Skeletal muscle tissue (tissue), 4 donors: Measurements from ENCODE around the gene OTX1. TPM values are rescaled to one million over a fixed set of nuclear protein-coding genes. Genes with fewer than 3 reads are reported as not detected.
"Not testable (repeated sequence)": the region's sequence is repeated elsewhere in the genome, so short reads cannot be mapped to it uniquely, and the experiment has no call there.

Source experiments
- H3K27ac ChIP-seq: one replicate; pipeline ENCODE4 v1.7.0; 2013; ENCODE audit warnings: mild to moderate bottlenecking, low read depth, low read length, inconsistent platforms
- H3K27me3 ChIP-seq, 3 donors: one replicate each; pipeline ENCODE4 v1.7.0; 2013; ENCODE audit warnings: low read length in 3 of 3; ENCODE audit not compliant: control insufficient read depth in 3 of 3, insufficient read depth in 3 of 3
- H3K36me3 ChIP-seq, 3 donors: one replicate each; pipeline ENCODE4 v1.7.0; 2013; ENCODE audit warnings: low read length in 3 of 3; ENCODE audit not compliant: control insufficient read depth in 3 of 3, insufficient read depth in 3 of 3
- H3K4me1 ChIP-seq, 3 donors: one replicate each; pipeline ENCODE4 v1.7.0; 2013; ENCODE audit warnings: low read length in 3 of 3, mild to moderate bottlenecking in 3 of 3; ENCODE audit not compliant: control insufficient read depth in 3 of 3, insufficient read depth in 3 of 3
- H3K4me3 ChIP-seq, 3 donors: one replicate each; pipeline ENCODE4 v1.7.0; 2013; ENCODE audit warnings: low read length in 3 of 3
- H3K9ac ChIP-seq, 3 donors: one replicate each; pipeline ENCODE4 v1.7.0; 2013; ENCODE audit warnings: low read length in 3 of 3, mild to moderate bottlenecking in 3 of 3, moderate library complexity in 2 of 3, low read depth in 1 of 3
- H3K9me3 ChIP-seq, 3 donors: one replicate each; pipeline ENCODE4 v1.7.0; 2013; ENCODE audit warnings: low read length in 3 of 3; ENCODE audit not compliant: control insufficient read depth in 3 of 3
- total RNA-seq: library from RNA; depleted of rRNA; stranded (reverse); fragments of >200 nt; gene quantifications from one replicate; pipeline ENCODE4 v1.2.3, GENCODE V29; 2014
- donor health status: Osteomylitis.

The OTX1 gene
- total RNA-seq, 1 donor from 2014 or later, result not detected

DNA sequence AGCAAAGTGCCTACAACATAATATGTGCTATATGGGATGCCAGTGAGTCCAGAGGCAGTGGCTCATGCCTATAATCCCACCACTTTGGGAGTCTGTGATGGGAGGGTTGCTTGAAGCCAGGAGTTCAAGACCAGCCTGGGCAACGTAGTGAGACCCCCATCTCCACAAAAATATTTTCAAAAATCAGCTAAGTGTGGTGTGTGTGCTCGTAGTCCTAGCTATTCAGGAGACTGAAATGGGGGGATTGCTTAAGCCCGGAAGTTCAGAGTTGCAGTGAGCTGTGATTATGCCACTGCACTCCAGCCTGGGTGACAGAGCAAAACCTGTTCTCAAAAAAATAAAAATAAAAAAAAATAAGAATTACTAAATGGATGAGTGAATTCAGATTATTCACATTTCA, 23.4 kb downstream of the OTX1 start:
- Histone ChIP-seq H3K9ac (no peak overlapping the region), H3K9me3 (no peaks in the 10 kb centered on the region), H3K4me3 (no peak overlapping the region), H3K4me1 (no peaks in the 10 kb centered on the region), H3K36me3 (no peaks in the 10 kb centered on the region), H3K27ac (no peak overlapping the region), H3K27me3 (peaks cover 0 to 6% (median 4%) of the 10 kb centered on the region in 3 donors)

DNA sequence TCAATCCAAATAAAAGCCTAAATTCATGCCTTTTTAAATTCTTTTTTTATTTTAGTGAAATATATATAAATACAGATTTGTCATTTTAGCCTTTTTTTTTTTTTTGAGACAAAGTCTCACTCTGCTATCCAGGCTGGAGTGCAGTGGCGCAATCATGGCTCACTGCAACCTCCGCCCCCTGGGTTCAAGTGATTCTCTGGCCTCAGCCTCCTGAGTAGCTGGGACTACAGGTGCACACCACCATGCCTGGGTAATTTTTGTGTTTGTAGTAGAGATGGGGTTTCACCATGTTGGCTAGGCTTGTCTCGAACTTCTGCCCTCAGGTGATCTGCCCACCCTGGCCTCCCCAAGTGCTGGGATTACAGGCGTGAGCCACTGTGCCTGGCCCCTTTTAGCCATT, 23.8 kb downstream of the OTX1 start:
- not testable (repeated sequence) for H3K4me3 ChIP-seq, H3K27me3 ChIP-seq, H3K9ac ChIP-seq, H3K36me3 ChIP-seq, H3K27ac ChIP-seq, H3K9me3 ChIP-seq, H3K4me1 ChIP-seq

DNA sequence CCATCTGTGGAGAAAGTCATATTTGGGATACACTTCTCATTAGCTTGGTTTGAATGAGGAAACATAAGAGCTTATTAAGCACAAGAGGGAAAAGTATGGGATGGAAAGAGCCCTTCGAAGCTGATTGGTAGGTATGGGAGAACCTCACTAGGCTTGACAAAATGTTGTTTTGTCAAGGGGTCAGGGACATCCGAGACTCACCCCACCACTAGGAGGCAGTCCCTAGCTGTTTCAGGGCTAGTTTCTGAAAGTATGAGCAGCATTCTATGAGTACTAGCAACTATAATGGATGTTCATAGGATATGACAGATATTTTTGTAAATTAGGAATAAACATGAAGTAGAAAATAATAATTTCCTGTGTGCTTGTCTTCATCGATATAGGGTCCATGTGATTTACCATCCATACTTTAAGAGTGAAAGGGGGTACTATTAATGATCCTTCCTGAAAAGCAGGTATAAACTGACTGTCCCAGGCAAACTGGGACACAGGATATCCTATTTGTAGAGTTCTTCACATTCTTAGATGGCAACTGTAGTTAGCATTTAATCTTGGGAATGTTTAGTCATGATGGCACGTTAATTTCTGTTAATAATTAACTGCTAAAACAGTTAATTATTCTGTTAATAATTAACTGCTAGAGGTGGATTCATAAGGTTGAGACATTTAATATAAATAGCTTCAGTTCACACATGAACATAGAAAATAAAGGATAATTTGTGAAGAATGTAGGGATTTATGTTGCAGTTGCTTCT, 28.4 kb downstream of the OTX1 start:
- Histone ChIP-seq H3K4me1 (no peaks in the 10 kb centered on the region), H3K36me3 (no peaks in the 10 kb centered on the region), H3K9me3 (no peaks in the 10 kb centered on the region), H3K27me3 (no peaks in the 10 kb centered on the region), H3K9ac (no peak overlapping the region), H3K27ac (no peak overlapping the region), H3K4me3 (no peak overlapping the region)

DNA sequence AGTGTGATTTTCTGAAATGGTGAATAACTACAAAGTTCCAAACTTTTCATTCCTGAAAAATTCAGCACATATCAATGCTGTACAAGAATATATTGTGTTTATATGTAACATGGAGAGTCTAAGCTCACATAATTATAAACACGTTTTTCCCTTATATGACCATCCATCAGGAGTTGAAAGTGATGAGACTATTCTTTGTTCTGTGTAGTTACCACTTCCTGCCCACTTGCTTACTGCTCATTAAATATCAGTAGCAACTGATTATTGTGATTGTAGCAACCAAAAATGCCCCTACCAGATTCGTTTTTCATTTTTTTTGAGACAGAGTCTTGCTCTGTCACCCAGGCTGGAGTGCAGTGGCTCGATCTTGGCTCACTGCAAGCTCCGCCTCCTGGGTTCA, 30.8 kb downstream of the OTX1 start:
- no peaks in the 10 kb centered on the region for H3K9me3 ChIP-seq
- H3K36me3 ChIP-seq, result no peaks in the 10 kb centered on the region
- no peaks in the 10 kb centered on the region for H3K4me1 ChIP-seq
- no peak overlapping the region for H3K9ac ChIP-seq
- H3K27me3 ChIP-seq, result no peaks in the 10 kb centered on the region
- H3K27ac ChIP-seq, result no peak overlapping the region
- H3K4me3 ChIP-seq, result no peak overlapping the region

DNA sequence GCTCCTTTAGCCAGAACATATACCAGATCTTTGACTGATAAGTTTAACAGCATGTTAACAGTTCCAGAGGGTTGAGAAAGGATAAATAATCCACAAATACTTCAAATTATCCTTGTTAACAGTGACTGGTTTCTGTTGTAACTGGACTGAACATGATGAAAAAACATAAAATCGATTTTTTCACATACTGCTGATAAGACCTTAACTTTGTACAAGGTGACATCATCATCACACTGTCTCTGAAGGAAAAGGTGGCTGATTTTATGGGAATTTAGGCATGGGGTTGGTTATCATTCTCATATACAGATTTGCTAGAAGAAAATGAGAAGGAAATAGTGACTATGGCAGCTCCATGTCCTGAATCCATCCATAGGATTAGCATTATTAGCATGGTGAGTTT, 36.1 kb downstream of the OTX1 start:
- H3K27me3 ChIP-seq, result no peaks in the 10 kb centered on the region

DNA sequence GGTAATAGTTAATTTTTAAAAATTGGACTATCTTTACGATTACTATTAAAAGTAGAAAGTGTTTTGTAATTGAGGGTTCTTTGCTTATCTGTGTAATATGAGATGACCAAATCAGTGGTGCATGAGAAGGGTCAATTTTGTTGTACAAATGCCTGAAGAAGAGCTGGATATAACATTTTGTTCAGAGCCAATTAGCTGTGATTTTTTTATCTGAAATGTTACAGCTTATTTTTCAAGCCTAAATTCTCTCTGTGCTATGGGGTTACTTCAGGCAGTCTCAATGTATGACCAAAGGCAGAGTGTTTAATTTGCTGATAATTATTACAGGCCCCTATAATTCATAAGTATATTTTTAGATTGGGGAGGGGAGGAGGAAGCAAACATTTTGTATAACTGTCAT, 41.8 kb downstream of the OTX1 start:
- no peak overlapping the region for H3K27ac ChIP-seq
- H3K27me3 ChIP-seq, result no peaks in the 10 kb centered on the region
- no peak overlapping the region for H3K4me3 ChIP-seq
- no peaks in the 10 kb centered on the region for H3K4me1 ChIP-seq
- H3K36me3 ChIP-seq, result no peaks in the 10 kb centered on the region
- no peak overlapping the region for H3K9ac ChIP-seq
- no peaks in the 10 kb centered on the region for H3K9me3 ChIP-seq

More for the DNA sequence above, 36.1 kb downstream of the OTX1 start:
- no peaks in the 10 kb centered on the region for H3K36me3 ChIP-seq
- H3K27ac ChIP-seq, result no peak overlapping the region
- H3K4me3 ChIP-seq, result no peak overlapping the region
- no peak overlapping the region for H3K9ac ChIP-seq
- no peaks in the 10 kb centered on the region for H3K4me1 ChIP-seq
- no peaks in the 10 kb centered on the region for H3K9me3 ChIP-seq

DNA sequence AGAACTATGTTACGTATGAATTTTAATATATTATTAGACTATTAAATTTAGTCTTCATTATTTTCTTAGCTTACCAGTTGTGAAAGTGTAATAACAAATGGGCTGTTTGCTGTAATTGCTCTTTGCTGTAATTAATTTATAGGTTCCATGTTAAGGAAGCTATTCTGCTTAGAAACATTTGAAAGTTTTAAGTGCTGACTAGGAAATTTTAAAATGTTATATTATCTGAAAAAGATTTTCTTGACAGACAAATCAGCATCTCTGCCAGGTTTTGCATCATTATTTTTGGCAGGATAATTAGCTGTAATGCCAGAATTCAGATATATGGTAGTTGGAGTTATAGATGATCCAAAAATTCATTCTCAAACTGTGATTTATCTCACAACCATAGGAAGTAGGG, 42.2 kb downstream of the OTX1 start:
- no peak overlapping the region for H3K4me3 ChIP-seq
- H3K36me3 ChIP-seq, result no peaks in the 10 kb centered on the region

DNA sequence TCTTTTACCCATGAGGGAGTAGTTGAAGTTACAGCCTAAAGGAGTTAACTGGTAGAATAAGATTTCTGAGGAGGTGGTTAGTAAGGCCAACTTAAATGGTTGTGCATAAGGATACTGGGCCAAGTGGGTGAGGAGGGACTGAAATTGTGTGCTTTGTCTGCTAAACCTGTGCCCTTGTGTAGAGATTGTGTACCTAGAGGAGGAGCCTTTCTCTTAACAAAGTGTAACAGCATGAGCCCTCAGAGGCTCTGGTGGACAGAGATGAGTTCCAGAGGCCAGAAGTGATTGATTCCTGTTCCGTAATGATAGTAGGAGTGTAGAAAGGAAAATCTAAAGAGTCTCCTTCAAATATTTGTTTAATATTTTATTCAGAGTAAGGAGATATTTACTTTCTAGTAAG, 42.9 kb downstream of the OTX1 start:
- H3K27ac ChIP-seq, result no peak overlapping the region
- H3K4me1 ChIP-seq, result no peaks in the 10 kb centered on the region
- H3K9ac ChIP-seq, result no peak overlapping the region
- no peaks in the 10 kb centered on the region for H3K9me3 ChIP-seq
- no peak overlapping the region for H3K4me3 ChIP-seq
- no peaks in the 10 kb centered on the region for H3K36me3 ChIP-seq
- H3K27me3 ChIP-seq, result no peaks in the 10 kb centered on the region

More for the DNA sequence above, 42.2 kb downstream of the OTX1 start:
- no peaks in the 10 kb centered on the region for H3K9me3 ChIP-seq
- no peaks in the 10 kb centered on the region for H3K4me1 ChIP-seq
- H3K27me3 ChIP-seq, result no peaks in the 10 kb centered on the region
- no peak overlapping the region for H3K27ac ChIP-seq
- H3K9ac ChIP-seq, result no peak overlapping the region

DNA sequence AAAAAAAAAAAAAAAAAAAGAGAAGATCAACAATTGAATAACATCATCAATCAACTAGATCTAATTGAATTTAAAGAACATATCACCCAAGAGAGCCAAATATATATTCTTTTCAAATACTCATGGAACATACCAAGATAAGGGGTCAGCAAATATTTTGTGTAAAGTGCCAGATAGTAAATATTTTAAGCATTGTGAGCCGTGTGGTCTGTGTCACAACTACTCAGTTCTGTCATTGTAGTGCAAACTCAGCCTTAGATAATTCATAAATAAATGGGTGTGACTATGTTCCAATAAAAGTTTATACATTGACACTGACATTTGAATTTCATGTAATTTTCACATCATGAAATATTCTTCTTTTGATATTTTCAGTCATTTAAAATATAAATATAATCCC, 45.9 kb downstream of the OTX1 start:
- Histone ChIP-seq H3K4me3 (no peak overlapping the region), H3K27me3 (no peaks in the 10 kb centered on the region), H3K36me3 (no peaks in the 10 kb centered on the region)

DNA sequence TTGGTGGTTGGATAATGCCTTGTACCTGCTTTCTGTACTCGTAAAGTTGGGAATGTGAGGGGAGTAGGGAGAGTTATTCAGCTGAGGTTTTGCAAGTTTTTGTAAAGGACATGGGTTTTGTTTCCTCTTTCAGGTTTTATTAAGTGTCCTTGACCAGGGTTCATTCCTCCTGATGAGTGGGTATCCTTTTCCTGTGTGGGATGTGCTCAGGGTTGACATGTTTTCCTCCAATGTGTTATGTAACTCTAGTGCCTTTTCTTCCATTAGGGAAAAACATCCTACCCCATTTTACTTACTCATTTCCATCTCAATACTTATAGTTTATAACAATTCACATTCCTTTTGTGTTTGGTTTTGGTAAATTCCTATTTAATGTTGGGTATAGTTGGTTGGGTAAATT, 48.4 kb downstream of the OTX1 start:
- Histone ChIP-seq H3K36me3 (no peaks in the 10 kb centered on the region), H3K4me1 (no peaks in the 10 kb centered on the region), H3K27me3 (no peaks in the 10 kb centered on the region), H3K9ac (no peak overlapping the region), H3K27ac (no peak overlapping the region), H3K4me3 (no peak overlapping the region), H3K9me3 (peaks cover 0 to 4% (median 0%) of the 10 kb centered on the region in 3 donors)

More for the DNA sequence above, 45.9 kb downstream of the OTX1 start:
- no peaks in the 10 kb centered on the region for H3K4me1 ChIP-seq
- no peak overlapping the region for H3K27ac ChIP-seq
- no peaks in the 10 kb centered on the region for H3K9me3 ChIP-seq
- H3K9ac ChIP-seq, result no peak overlapping the region
